HG02798 (cell line): ENCODE results near the gene TMPRSS6.

ENCODE experiments used
- ATAC-seq: cut with Tn5 transposase; IDR thresholded peaks from one replicate; pipeline ENCODE4 v1.9.1; 2021; ENCODE audit warnings: mild to moderate bottlenecking; ENCODE audit not compliant: unreplicated experiment, poor library complexity

TMPRSS6 gene

GRCh38 chr22:37033605-37034430 is 75.7 kb downstream of the TMPRSS6 start:
- no peak for ATAC-seq

GRCh38 chr22:37032535-37033460 is 76.7 kb downstream of the TMPRSS6 start:
- no peak for ATAC-seq

- ATAC-seq = no peak
These were observed 77.4 kb downstream of the TMPRSS6 start for GRCh38 chr22:37032134-37032534.

GRCh38 chr22:37030560-37031281 is 78.8 kb downstream of the TMPRSS6 start:
- no peak for ATAC-seq

- no peak for ATAC-seq
These were observed 80.5 kb downstream of the TMPRSS6 start for GRCh38 chr22:37028692-37029674.

- ATAC-seq = no peak
These were observed 82.0 kb downstream of the TMPRSS6 start for GRCh38 chr22:37027556-37027955.

- ATAC-seq = no peak
These were observed 83.2 kb downstream of the TMPRSS6 start for GRCh38 chr22:37026325-37026724.

- ATAC-seq = no peak
These were observed 83.9 kb downstream of the TMPRSS6 start for GRCh38 chr22:37025500-37026070.

GRCh38 chr22:37024339-37025157 is 85.0 kb downstream of the TMPRSS6 start:
- ATAC-seq = no peak

GRCh38 chr22:37023743-37024338 is 85.7 kb downstream of the TMPRSS6 start:
- ATAC-seq = no peak

GRCh38 chr22:37022483-37023337 is 86.8 kb downstream of the TMPRSS6 start:
- ATAC-seq = no peak

GRCh38 chr22:37021710-37022482 is 87.6 kb downstream of the TMPRSS6 start:
- ATAC-seq = no peak

- ATAC-seq = no peak
These were observed 88.5 kb downstream of the TMPRSS6 start for GRCh38 chr22:37021041-37021440.

- no peak for ATAC-seq
These were observed 89.4 kb downstream of the TMPRSS6 start for GRCh38 chr22:37020192-37020479.

GRCh38 chr22:37019309-37020191 is 90.0 kb downstream of the TMPRSS6 start, which contains the start of the genes MPST and TST:
Gene MPST (plus strand): TSS chr22:37019742. CDS start chr22:37019837, 95 bp downstream.
Gene TST (minus strand): TSS chr22:37019447. CDS start chr22:37018732, 715 bp downstream.
- ATAC-seq = peak; percentile 69
